Activated CD4-positive, alpha-beta T cell treated with anti-CD3 and anti-CD28 coated beads, Interleukin-2, Interleukin-6, amounts not matched to agents 100 ng/mL and 50 ng/mL, durations not matched to agents 16 hours and 8 hours (primary cell): ENCODE results near the gene SLC9A9.
"Not testable (repeated sequence)": the region's sequence is repeated elsewhere in the genome, so short reads cannot be mapped to it uniquely, and the experiment has no call there.

ENCODE experiments used
- DNase-seq: peaks from one replicate; pipeline ENCODE4 v3.0.0-alpha.2; 2020

SLC9A9 gene

DNA sequence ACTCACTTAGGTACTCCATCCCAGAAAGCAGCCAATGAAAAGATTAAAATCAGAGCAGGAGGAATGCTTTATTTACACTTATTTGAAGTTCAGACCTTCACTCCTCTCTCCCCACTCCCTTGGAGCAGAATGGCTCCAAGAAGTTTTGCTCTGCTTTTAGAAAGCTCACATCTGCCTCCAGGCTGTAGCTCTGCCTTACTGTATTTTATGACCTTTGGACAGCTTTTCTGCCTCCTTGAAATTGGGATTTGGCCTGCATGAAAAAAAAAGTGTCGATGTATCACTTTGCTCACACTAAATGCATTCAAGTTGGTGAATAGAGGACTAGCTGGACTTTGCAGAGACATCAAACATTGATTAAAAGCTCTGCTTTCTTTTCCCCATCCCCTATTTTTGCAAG is 95.3 kb downstream of the SLC9A9 start:
- DNase-seq: no peak

DNA sequence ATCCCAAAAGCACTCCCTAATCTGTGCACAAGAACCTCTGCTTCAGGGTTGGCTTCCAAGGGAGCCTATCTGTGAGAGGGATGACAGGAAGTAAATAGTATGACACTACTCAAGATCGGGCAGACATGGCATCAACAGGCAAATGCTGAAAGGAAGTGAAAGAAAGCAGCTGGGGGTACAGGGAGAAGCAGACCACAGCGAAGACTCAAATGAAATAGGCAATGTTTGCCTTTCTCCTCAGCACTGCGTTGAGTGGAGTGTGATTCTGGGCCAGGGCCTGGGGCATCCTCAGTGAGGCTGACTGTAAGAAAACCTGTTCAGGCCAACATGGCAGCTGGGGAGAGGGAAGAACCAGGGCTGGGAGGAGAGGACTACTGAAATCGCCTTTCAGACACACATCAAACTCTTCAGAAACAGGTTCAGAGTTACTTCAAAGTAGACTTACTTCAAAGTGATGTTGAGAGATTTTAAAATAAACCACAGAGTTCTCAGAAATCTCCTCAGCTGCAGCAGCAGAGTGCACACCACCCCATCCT is 96.6 kb downstream of the SLC9A9 start:
- peak; percentile 14 for DNase-seq

DNA sequence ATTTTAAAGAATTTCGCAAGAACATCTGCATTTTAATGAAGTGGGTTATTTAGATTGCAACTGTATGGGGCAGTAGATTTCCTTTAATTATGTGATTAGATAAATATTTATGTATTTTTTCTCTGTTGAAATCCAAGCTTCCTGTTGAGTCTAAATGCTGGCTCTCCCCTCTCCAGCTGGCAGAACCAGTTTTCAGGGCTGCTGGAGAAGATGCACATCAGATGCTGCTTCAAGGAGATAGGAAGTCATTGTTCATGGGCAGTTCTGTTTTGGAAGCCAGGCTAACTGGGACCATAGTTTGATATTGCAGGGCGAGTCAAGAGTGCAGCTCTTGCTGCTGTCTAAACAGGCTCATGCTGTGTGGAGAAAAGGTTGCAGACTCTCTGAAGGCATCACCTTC is 97.4 kb downstream of the SLC9A9 start:
- no peak for DNase-seq

DNA sequence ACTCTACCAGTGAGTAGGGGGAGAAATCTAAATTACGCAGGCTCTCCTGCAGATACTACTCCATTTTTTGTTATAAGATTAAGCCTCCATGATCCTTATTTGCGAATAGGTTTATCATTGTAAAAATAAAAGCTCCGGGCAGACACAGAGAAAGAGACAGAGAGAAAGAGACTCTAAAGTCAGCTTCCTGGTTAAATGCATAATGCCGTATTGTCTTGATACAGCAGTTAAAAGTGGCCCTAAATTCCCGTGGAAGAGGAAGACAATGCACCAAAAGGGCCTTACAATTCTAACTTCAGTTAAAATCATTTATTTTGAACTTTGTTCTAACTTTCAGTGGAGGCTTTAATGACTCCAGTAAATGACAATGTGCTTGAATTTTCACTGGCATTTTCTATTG is 98.3 kb downstream of the SLC9A9 start:
- no peak for DNase-seq

DNA sequence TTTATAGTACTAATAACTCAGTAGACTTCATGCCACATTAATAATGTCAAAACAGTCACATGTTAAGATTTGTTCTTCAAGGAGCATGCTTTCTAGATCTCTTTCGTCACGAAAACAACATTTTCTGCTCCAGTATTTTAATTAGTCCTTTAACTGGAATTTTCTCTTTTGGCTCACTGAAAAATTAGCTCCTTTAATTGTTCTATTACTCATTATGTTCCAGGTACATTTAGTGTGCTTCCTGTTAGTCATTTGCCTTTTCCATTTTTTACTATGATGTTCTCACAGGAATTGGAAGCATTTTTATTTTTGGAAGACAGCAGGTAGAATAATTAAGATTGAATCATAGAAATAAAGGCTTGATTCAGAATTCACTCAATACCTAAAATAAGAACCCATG is 111.2 kb downstream of the SLC9A9 start:
- no peak for DNase-seq

DNA sequence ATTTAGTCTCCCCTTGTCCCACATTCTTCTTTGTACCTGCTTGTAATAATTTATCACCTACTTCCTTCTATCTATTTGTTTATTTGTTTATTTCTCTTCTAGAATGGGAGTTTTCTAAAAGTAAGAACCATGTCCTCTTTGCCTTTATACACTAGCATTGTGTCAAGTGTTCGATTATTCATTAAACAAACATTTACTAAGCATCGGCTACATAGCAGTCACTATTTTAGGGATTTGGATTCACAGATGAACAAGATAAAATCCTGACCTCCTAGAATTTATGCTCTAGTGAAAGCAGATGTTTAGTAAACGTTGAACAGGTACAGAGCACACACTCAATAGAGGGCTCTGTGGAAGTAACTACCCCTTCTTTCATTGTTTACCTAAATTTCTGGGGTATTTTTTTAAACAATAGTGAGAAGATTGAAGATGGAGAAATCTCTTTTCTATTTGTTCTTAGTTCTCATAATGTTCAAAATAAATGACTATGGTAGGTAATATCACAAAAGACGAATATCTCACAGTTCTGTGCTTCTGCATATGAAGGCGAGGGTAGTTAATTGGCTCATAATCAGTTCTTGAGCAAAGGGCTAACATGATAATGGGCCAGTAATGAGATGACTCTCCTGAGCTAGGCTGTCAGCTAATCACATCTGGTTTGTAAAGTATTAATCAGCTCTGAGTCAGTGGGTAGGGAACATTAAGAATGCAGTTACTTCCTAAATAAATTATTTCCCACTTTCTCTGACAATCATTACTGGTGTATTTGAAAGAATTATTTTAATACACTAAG is 111.9 kb downstream of the SLC9A9 start:
- no peak for DNase-seq

DNA sequence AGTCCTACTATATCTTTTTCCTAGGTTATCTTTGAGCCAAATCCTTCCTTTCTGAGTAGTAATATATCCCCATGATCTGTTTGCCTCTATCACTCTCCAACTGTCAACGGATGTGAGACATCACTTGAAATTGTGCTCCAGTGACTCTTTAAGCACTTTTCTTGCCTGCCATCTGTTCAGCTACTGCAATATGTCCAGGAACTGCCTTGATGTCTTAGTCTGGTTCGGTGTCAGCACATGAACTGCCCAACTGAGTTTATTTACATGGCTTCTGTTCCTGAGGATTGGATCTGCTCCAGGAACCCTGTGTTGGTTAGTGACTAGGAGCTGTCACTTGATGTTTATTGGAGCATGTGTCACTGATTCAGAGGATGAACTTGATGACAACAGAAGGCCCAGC is 116.5 kb downstream of the SLC9A9 start:
- no peak for DNase-seq

DNA sequence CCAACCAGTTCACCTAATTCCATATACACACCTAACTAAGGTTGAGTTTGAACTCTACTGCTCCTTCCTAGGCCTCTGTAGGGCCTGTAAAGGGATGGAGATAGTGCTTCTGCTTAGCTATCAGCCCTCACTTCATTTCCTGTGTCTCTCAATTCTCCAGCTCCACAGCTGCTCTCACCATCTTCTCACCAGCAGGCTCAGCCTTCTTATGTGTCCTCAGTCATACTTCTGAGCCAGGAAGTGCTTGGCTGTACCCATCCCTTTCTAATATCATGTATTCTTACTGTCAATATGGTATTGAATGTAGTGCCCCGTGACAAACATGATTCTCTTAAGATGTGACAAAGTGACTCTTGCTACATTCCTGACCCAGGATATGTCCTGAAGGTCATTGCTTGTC is 116.9 kb downstream of the SLC9A9 start:
- no peak for DNase-seq

DNA sequence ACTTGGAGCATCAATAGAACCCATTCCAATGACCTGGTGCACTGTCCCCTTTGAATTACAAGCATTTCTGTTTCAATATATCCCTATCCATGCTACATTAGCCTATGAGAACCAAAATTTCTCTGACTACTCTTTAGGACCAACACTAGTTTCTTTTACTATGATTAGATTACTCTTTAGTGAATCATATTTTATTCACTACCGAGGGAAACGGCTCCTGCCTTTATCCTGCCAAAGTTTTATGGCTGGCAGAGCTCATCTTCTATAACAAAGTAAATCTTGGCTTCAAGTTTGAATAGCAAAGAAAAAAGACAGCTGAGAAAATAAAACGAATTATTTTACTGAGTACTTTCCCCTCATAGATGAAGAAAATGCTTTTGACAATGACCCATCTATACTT is 120.9 kb downstream of the SLC9A9 start:
- no peak for DNase-seq

DNA sequence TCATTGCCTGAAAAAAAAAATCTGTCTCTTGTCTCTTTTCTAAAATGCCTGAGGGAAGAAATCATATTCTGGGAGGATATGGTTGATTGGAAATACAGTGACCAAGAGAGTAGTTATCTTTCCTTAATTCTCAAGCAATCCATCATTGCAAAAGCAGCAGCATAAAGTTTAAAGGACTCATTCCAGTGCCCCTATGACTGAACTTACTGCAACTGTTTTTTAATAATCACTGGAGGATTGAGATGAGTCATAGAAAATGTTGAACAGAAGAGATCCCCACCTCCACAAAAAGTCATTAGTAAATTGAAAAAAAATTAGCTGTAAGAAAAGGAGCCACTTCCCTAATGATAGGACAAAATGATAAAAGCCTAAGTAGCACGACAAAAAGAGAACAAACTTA is 121.5 kb downstream of the SLC9A9 start:
- DNase-seq: no peak

DNA sequence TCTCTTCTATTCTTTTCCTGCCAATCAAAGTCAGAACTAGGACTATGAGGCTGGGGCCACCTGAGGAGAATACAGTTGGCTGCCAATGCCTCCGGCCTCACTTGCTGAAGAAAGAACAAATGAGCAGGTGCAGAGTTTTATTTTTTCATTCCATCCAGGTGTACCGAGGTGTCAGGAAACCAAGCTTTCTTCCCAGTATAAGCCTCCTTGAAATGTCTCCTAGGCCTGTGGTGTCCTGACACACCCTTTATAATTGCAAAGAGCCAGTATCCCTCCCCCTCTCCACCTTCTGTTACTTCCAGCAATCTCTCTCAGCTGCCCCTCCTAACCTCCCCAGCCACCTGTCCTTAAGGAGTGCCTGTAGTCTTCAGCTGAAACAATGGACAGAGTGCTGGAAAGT is 127.9 kb downstream of the SLC9A9 start:
- DNase-seq: no peak

DNA sequence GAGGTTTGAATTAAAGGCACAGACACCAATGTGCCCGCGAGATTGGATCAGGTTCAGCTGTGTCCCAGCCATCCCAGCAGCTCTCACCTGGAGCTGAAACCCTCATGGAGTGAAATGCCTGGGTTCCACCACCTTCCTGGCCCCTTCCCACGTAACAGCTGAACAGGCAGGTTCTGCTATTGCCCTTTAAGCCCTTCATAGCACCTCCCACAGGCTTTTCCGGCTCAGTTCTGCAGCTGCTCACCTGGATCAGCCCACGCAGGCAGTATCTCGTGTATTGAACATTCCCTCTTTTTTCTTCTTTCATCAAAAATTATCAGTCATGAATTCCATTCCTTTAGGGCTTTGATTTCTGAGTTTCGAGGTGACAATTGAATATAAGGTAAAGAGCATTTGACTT is 129.8 kb downstream of the SLC9A9 start:
- no peak for DNase-seq

DNA sequence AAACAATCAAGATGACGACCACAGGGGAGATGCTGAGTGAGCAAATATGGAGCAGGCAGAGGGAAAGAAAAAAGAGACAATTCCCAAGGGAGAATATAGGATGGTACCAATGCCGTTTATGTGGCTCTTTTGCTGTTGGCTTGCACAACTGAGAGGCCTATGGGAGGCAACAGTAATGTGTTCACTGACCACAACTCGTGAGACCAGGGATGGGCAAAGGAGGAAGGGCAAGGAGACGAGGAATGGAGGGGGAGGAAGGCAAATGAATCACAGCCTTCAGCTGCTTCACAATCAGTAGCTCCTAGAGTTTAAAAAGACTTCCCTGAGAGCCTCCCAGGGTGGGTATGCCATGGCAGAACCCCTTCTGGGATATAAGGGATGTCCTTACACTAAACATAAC is 131.5 kb downstream of the SLC9A9 start:
- no peak for DNase-seq

DNA sequence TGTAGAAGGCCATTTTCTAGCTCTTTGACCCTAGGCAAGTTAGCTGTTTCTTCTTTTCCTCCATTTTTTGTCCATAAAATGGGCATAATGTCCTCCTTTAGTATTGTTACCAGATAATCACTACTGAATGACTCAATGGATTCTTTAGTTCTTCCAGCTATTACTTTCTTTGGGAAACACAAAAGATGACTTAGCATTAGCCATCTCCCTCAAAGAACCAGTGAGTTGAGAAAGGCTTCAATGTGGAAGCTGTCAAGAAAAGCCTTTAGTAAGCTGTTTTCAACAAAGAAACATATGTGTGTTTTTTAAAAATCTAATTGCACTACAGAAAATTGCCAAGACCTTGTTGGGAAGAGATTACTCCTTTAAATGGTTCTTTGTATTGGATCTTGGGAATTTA is 135.7 kb downstream of the SLC9A9 start:
- DNase-seq: no peak

DNA sequence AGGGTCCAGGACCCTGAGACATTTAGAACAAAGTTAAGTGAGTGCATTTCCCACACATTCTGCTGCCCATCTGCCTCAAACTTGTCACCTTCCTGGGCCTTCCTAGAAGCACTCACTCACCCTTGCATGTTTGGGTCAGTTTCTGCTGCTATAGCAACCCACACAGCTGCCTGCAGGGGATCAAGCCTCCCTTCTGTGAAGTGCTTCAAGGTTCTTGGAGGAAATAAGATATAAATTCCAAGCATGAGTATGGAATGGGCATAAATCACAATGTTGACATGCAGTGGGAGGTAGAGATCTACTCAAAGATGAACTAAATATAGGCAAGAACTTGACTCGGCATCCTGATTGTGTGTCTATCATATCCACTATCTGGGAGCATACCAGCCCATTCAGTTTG is 140.4 kb downstream of the SLC9A9 start:
- DNase-seq: no peak

DNA sequence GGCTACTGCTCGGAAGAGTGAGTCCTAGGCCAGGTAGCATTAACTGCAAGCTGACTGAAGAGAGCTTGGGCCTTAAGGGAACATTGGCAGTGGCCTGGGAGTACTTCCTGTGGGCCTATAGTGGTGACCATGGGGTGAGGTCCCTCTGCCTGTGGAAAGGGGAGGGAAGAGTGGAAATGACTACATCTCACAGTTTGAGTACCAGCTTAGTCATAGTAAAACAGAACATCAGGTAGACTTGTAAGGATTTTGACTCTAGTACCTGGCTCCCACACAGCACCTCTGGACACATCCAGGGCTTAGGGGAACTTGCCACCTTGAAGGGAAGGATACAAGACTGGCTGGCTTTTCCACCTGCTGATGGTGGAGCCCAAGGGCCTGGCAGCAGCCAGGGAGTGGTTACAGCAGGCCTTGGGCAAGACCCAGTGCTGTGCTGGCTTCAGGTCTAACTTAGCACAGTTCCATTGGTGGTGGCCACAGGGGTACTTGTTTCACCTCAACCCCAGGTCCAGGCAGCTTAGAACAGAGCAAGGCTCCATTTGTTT is 147.8 kb downstream of the SLC9A9 start:
- DNase-seq: peak; percentile 23

DNA sequence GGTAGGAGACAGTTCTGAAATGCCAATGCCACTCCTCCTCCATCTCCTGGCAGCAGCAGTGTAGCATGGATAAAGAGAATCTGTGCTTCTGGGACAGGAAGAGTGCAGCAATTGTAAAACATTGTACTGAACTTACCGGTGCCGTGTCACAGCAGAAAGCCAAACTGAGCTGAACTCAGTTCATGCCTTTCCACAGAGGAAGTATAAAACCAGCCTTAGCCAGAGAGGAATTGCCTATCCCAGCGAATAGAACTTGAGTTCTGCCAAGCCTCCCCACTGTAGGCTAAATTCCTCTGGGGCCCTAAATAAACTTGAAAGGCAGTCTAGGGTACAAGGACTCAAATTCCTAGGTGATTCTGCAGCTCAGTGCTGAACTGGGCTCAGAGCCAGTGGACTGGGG is 148.8 kb downstream of the SLC9A9 start:
- no peak for DNase-seq

DNA sequence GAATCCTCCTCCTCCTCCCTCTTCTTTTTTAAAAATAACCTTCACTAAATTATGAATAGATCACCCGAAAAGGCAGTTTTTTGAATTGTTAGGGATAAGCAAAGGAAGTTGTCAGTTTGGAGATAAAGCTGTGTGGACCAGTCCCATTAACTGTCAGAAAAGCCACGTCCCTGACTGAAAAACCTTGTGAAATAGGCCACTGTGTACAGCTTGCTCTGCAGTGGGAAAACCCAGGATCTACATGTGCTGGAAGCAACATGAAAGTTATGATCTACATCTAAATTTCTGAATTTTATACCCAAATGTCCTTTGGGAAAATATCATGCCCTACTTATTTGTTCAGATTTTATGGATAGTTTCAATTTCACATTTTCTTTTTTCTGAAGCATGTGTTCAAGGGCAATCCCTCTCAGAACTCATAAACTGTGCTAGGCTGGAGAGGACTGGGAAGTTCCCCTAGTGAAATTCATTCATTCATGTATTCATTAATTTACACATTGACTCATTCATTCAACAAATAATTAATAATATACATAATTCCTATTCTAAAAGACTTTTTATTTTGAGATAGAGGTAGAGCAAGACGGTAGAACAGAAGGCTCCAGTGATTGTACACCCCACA is 149.5 kb downstream of the SLC9A9 start:
- no peak for DNase-seq

DNA sequence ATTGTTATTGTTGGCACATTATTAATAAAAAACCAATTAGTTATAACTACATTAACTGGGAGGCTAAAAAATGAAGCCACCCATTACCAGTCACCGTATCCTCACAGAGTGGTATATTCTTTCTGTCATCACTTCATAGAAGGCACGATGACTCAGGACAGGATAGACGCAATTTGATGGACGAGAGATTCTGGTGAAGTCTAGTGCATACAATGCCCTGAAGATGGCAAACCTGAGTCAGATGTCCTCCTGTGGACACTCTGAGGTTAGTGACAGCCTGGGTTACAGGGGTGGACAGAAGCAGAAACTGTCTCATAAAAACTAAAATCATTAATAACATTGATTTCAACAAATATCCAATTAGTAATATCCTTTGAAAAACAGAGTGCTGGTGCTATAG is 150.3 kb downstream of the SLC9A9 start:
- no peak for DNase-seq

DNA sequence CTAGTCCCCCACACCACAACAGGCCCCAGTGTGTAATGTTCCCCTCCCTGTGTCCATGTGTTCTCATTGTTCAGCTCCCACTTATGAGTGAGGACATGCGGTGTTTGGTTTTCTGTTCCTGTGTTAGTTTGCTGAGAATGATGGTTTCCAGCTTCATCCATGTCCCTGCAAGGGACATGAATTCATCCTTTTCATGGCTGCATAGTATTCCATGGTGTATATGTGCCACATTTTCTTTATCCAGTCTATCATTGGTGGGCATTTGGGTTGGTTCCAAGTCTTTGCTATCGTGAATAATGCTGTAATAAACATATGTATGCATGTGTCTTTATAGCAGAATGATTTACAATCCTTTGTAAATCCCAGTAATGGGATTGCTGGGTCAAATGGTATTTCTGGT is 152.9 kb downstream of the SLC9A9 start:
- not testable (repeated sequence) for DNase-seq

DNA sequence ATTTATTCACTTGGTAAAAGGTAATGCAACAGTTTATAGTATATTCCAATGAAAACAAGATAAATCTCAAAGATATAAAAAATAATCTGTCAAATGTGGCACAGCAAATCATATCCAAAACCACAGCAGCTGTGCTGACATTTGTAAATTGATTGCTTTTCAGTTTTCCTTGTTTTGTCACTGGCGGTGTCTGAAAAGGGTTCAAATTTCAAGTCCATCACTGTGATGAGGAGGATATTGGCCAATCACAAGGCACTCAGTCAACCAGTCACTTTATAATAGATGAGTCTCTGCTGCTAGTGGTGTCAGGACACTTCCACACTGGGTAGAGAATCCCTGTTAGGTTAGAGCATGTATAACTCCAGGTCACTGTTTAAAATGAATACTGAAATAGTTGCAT is 154.8 kb downstream of the SLC9A9 start:
- no peak for DNase-seq

DNA sequence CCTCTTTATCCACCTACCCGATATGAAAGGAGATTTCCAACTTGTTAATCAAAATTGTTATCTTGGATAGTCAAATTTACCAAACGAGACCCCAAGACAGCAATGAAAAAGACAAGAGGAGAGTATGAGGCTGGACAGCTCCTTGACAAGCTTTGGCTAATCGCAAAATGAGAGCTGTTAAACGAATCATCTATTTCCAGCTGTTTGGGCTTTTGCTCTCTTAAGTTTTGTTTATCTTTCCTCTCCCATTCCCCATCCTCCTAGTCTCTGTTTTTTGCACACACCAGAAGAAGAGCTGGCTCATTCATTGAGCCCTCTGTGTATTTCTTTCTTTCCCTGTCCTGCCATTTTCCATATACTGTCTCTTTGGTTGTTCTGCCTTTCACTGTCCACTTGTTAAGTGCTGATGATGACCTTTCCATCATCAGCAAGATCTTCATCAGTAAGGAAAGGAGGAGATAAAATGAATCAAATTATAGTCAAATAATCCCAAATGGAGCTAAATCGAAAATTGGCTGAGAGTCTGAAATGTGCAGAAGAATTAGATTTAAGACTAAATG is 161.6 kb downstream of the SLC9A9 start:
- DNase-seq: no peak

DNA sequence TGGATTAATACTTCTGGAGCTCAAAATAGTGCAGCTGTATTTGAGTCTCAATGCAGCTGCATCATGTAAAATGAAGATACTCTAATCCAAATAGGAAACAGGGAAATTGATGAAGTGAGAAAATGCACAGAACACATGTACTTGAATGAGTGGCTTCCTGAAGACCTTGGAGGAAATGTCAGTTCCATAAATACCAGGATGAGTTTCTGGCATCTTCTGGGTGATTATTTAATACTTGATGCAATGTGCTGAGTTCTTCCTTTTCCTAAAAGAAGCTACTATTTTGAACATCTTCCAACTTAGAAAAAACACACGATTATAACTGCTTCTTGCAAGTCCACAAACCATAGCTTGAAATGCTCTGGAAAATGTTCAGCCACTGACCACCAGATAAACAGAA is 162.8 kb downstream of the SLC9A9 start:
- DNase-seq: no peak

DNA sequence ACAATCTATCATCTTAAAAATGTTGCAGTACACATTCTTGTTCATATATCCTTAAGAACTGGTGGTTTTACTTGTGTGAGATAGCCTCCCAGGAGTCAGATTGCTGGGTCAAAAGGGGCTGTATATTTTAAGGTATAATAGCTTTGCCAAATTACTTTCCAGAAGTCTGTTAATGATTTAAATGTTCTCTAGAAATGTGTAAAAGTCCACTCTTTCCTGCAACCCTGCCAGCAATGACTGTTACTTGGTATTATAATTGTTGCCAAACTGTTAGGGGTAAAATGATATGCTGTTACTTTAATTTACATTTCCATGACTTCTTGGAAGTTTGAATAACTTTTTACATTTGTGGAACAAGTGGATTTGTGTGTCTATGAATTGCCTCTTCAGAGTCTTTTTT is 170.8 kb downstream of the SLC9A9 start:
- no peak for DNase-seq
